ENCODE results near the gene RAD23A.

DNA sequence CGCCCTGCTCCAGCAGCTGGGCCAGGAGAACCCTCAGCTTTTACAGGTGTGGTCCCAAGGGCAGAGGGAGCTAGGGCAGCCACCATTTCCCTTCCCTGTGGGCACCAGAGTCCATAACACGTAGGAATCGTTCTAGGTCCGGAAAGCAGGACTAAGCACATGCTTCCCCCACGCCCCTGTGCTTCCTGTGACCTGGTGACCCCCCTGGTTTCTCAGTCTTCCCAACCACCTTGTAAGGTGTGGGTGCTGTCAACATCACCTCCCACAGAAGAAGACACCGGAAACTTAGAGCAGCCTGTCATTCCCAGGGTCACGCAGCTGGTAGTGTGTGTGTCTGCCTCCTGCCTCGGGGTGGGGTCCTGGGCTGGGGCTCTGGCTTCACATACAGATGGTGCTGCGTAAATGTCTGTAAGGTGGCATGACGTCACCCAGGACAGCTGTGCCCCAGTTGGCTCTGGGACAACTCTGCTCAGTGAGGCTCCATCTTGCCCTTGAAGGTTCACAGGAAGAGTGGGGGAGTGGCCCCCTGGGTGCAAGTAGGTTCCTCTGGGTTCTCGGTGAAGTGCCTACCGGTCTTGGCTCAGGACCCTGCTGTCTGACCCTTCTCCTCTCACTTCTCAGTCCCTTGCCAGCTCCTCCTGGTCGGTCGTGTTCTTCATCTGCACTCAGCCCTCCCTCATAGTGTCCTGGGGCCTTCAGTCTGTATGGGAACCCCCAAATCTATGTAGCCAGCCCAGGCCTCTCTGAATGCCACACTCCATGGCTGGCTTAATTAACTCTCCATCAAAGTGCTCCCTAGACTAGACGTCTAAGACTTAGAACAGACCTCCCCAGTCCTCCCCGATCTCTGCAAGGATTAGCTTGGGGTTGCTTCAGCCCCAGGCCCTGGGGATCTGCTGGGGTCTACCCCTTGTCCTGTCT, 4.0 kb downstream of the RAD23A start:
- TF ChIP-seq CTCF (IDR thresholded peaks at IDR 0.05) (no peak), POLR2A (IDR thresholded peaks at IDR 0.05) (no peak), EP300 (IDR thresholded peaks at IDR 0.05) (no peak)
